Esophagus squamous epithelium (tissue), 5 donors: Measurements from ENCODE around the gene TBL1Y. TPM values are rescaled to one million over a fixed set of nuclear protein-coding genes. Genes with fewer than 3 reads are reported as not detected.

Experiments
- DNase-seq: peaks from one replicate; lab custom pipeline; 2025; lab: John Stamatoyannopoulos, UW
- H3K27ac ChIP-seq, 4 donors: fragments of 200-600 bp; sonication (generic); one replicate each; pipeline ENCODE4 v1.5.1; 2016 to 2019; ENCODE audit warnings: mild to moderate bottlenecking in 1 of 4
- H3K27me3 ChIP-seq, 4 donors: fragments of 200-600 bp; sonication (generic); 1 replicate in 3 of 4; 2 replicates in 1 of 4; pipeline versions ENCODE4 v1.5.1 to v1.6.0; 2017 to 2021; ENCODE audit warnings: antibody characterized with exemption in 1 of 4
- H3K36me3 ChIP-seq, 3 donors: fragments of 200-600 bp; sonication (generic); one replicate each; pipeline ENCODE4 v1.5.1; 2016 to 2019
- H3K4me1 ChIP-seq, 3 donors: fragments of 200-600 bp; sonication (generic); one replicate each; pipeline ENCODE4 v1.5.1; 2017 to 2019
- H3K4me3 ChIP-seq, 4 donors: fragments of 200-600 bp; sonication (generic); 1 replicate in 3 of 4; 2 replicates in 1 of 4; pipeline ENCODE4 v1.5.1; 2016 to 2019; ENCODE audit warnings: mild to moderate bottlenecking in 2 of 4, moderate library complexity in 1 of 4
- H3K9me3 ChIP-seq, 3 donors: fragments of 200-600 bp; sonication (generic); one replicate each; pipeline ENCODE4 v1.5.1; 2016 to 2019
- CTCF ChIP-seq, 6 experiments: fragments of 450-650 bp in 4 of 6; fragments of 200-600 bp in 2 of 6; sonication (generic) in 2 of 6; IDR thresholded peaks; one replicate each; pipeline ENCODE4 v1.5.1; 2016 to 2019; ENCODE audit warnings: antibody characterized with exemption in 6 of 6, mild to moderate bottlenecking in 4 of 6, moderate library complexity in 4 of 6
- POLR2A ChIP-seq, 4 donors: fragments of 450-650 bp; IDR thresholded peaks; one replicate each; pipeline ENCODE4 v1.6.1; 2017; ENCODE audit warnings: antibody characterized with exemption in 4 of 4, mild to moderate bottlenecking in 4 of 4, moderate library complexity in 3 of 4
- WGBS, 2 donors: methylation state at CpG; one replicate each; pipeline ENCODE4 v1.1.5; 2018; 5-methylcytosine and 5-hydroxymethylcytosine counted together
- intact Hi-C: fragments of 100-400 bp; cut with DNase I; formaldehyde crosslinking; loops from one replicate; pipeline ENCODE4 v1.15.0; 2022
- total RNA-seq, 4 donors: library from RNA; depleted of rRNA; stranded (reverse); fragments of >200 nt; gene quantifications; one replicate each; pipeline ENCODE4 v1.1.0, GENCODE V29; 2016
- donor health status: DM: yes; HTN: yes; CAD: no.

TBL1Y gene
- total RNA-seq, 4 donors from 2014 or later, result 1.3 to 1.5 TPM; not detected in 2

DNA sequence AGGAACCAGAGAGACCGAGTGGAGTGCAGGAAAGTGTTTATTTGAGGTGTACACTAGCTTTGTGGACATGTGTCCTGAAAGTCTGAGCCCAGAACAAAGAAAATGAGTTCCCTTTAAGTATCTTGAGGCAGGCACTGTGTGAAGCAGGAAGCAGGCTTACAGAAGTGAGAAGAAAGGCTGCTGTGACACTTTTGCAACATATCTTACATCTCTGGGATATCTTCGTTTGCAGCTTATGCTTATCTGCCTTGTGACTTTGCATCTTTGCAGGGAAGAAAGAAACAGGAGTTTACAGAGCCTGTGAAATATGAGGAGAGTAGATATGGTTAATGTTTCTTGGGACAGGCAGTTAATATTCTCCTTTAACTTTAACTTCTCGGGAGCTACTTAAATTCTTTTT is 92.1 kb downstream of the TBL1Y start:
- intact Hi-C loops, result no loop called here
- no peaks in the 10 kb centered on the region for H3K9me3 ChIP-seq
- WGBS, 2 donors, result 62% methylated on average over 3 of the region's 3 CpGs; no CpG with 5 or more reads in 1 of the 2 donors

GRCh38 chrY:7007911-7008310 is 97.4 kb downstream of the TBL1Y start:
- intact Hi-C loops, result no loop called here
- Histone ChIP-seq H3K27ac (peak overlapping the region in 1 of 4 donors; percentile 77), H3K36me3 (no peaks in the 10 kb centered on the region)

More for the DNA sequence above, 92.1 kb downstream of the TBL1Y start:
- H3K27ac ChIP-seq, result no peak overlapping the region
- no peak for DNase-seq
- no peaks in the 10 kb centered on the region for H3K27me3 ChIP-seq
- H3K4me1 ChIP-seq, result no peaks in the 10 kb centered on the region
- no peaks in the 10 kb centered on the region for H3K36me3 ChIP-seq
- no peak for TF ChIP-seq POLR2A (IDR thresholded peaks at IDR 0.05)
- no peak for TF ChIP-seq CTCF (IDR thresholded peaks at IDR 0.05)
- no peak overlapping the region for H3K4me3 ChIP-seq

DNA sequence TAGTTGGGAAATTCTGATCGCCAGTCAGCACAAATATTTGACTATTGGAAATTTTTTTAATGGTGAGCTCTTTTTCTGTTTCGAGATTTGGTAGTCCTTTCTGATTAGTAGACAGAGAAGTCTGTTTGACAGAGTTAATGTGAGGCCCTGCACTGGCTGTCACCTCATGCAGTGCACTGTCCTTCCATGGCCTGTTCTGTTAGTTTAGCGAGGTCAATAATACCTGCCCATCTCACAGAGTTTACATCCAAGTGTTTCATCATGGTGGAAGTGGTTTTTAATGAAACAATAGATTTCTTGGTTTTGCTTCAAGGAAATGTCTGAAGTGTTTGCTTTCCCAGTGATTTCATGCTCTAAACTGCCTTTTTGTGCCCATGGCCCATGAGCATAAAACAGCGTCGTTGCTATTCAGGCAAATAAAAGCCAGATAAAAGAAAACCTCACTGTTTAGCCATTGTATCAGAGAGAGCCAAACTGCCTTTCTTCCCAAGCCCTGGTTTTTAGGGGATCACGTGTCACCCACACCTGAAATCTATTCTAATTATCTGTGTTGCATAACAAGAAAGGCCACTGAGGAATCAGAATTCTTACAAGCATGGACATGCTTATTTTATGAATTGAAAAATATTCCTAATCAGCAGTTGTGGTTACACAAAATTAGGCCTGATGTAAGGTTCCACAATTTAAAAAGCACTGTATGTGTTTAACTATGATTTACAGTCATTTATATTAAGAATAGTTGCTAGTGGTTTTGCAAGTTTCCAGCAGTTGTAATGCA is 98.3 kb downstream of the TBL1Y start:
- H3K27ac ChIP-seq, result peak overlapping the region in 2 of 4 donors; percentile 54 to 77
- intact Hi-C loops, result no loop called here
- H3K36me3 ChIP-seq, result no peaks in the 10 kb centered on the region
- peaks cover 0 to 22% (median 0%) of the 10 kb centered on the region in 3 donors for H3K4me1 ChIP-seq
- no peak overlapping the region for H3K4me3 ChIP-seq
- WGBS, 2 donors, result 64% methylated on average over 5 of the region's 6 CpGs; no CpG with 5 or more reads in 1 of the 2 donors
- H3K27me3 ChIP-seq, result no peaks in the 10 kb centered on the region
- DNase-seq, result no peak
- no peak for TF ChIP-seq POLR2A (IDR thresholded peaks at IDR 0.05)
- no peak for TF ChIP-seq CTCF (IDR thresholded peaks at IDR 0.05)
- no peaks in the 10 kb centered on the region for H3K9me3 ChIP-seq

More at GRCh38 chrY:7007911-7008310, 97.4 kb downstream of the TBL1Y start:
- Histone ChIP-seq H3K9me3 (no peaks in the 10 kb centered on the region), H3K27me3 (no peaks in the 10 kb centered on the region), H3K4me3 (no peak overlapping the region), H3K4me1 (peaks cover 0 to 18% (median 0%) of the 10 kb centered on the region in 3 donors)
- 50% methylated on average over 1 of the region's 1 CpG; no CpG with 5 or more reads in 1 of the 2 donors for WGBS, 2 donors
- TF ChIP-seq POLR2A (IDR thresholded peaks at IDR 0.05) (no peak), CTCF (IDR thresholded peaks at IDR 0.05) (no peak)
- no peak for DNase-seq

DNA sequence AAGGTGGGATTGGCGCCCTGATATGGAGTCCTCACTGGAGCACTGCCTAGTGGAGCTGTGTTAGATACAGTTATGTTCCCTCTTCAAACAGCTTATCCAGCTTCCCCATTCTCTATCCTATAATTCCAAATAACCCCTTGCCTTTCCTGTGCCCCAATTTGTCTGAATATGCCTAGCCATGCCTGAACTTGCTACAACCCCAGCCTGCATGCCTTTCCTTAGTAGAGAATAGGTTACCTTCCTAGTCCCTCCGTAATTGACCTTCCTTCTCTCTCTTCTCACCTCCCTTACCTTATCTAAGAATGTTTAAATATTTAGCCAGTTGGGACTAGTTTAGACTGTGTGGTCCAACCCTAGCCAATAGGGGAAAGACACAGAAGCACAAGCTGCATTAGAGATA is 102.6 kb downstream of the TBL1Y start:
- TF ChIP-seq POLR2A (IDR thresholded peaks at IDR 0.05), result no peak
- no peak for TF ChIP-seq CTCF (IDR thresholded peaks at IDR 0.05)
- 57% methylated on average over 1 of the region's 2 CpGs; no CpG with 5 or more reads in 1 of the 2 donors for WGBS, 2 donors
- Histone ChIP-seq H3K27ac (no peak overlapping the region), H3K9me3 (no peaks in the 10 kb centered on the region), H3K4me1 (peaks cover 0 to 22% (median 0%) of the 10 kb centered on the region in 3 donors), H3K27me3 (no peaks in the 10 kb centered on the region), H3K4me3 (no peak overlapping the region), H3K36me3 (no peaks in the 10 kb centered on the region)
- intact Hi-C loops, result no loop called here
- no peak for DNase-seq

DNA sequence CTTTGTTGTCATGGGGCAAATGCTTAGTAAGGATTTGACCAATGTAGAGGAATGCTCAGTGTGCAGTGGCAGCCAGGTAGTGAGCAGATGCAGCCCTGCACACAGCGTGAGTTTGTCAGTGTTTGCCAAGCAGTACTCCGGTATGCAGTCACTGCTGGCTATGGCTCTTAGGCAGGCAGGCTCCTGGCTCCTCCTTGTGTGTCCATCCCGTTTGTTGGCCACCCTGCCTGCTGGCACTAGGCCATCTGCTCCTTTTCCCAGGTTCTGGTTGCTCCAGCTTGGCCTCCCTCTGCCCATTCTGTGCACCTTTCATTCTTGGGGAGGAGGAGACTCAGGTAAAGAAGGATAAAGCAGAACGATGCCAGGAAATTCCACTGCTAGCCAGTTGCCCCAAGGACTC is 106.0 kb downstream of the TBL1Y start:
- H3K9me3 ChIP-seq, result no peaks in the 10 kb centered on the region
- peaks cover 0 to 5% (median 0%) of the 10 kb centered on the region in 3 donors for H3K4me1 ChIP-seq
- no CpG with 5 or more reads among the region's 4 CpGs for WGBS, 2 donors
- H3K27me3 ChIP-seq, result no peaks in the 10 kb centered on the region
- DNase-seq, result no peak
- H3K36me3 ChIP-seq, result no peaks in the 10 kb centered on the region
- intact Hi-C loops, result no loop called here
- no peak overlapping the region for H3K27ac ChIP-seq
- TF ChIP-seq POLR2A (IDR thresholded peaks at IDR 0.05) (no peak), CTCF (IDR thresholded peaks at IDR 0.05) (no peak)
- H3K4me3 ChIP-seq, result no peak overlapping the region
